Erythroblast (primary cell): Measurements from ENCODE around the gene TAB2.

ENCODE experiments used
- GATA1 ChIP-seq: IDR thresholded peaks from 2 replicates; pipeline ENCODE4 v1.6.1; 2011; ENCODE audit warnings: low read depth, mild to moderate bottlenecking, control low read depth, low read length, moderate library complexity
- POLR2A ChIP-seq: IDR thresholded peaks from 2 replicates; pipeline ENCODE4 v1.6.1; 2011; ENCODE audit warnings: mild to moderate bottlenecking, low read length

- TF ChIP-seq POLR2A (no peak), GATA1 (no peak)
Measured at GRCh38 chr6:149286905-149287304, 30.6 kb upstream of the TAB2 start.
